Natural killer cell treated with Interleukin-12 subunit alpha and Interleukin-12 subunit beta and Interleukin-15 and Interleukin-18, amount 100 ng/mL, for 72 hours (primary cell): Measurements from ENCODE around the gene GPR61. TPM values are rescaled to one million over a fixed set of nuclear protein-coding genes. Genes with fewer than 3 reads are reported as not detected.
A peak's percentile ranks its signal among the peaks of the same experiment; 100 is the strongest.

Experiments
- ATAC-seq, 2 donors: fragments of 150-1000 bp; cut with Tn5 transposase in 1 of 2; sonication (Bioruptor Pico), chemical (Tn5 transposase) in 1 of 2; 2 replicates each; pipeline ENCODE4 v1.10.0; 2021
- DNase-seq: peaks from one replicate; pipeline ENCODE4 v3.0.0; 2022; ENCODE audit warnings: low spot score
- H3K27ac Mint-ChIP-seq, 2 donors: 1 replicate in 1 of 2; 2 replicates in 1 of 2; pipeline ENCODE4 v1.8.0; 2022; ENCODE audit warnings: mixed read lengths in 2 of 2, mild to moderate bottlenecking in 1 of 2, moderate library complexity in 1 of 2
- H3K27me3 Mint-ChIP-seq, 2 donors: 1 replicate in 1 of 2; 2 replicates in 1 of 2; pipeline ENCODE4 v1.8.0; 2022; ENCODE audit warnings: mixed read lengths in 2 of 2
- H3K36me3 Mint-ChIP-seq: one replicate; pipeline ENCODE4 v1.8.0; 2022; ENCODE audit warnings: mixed read lengths
- H3K4me1 Mint-ChIP-seq, 2 donors: 1 replicate in 1 of 2; 2 replicates in 1 of 2; pipeline ENCODE4 v1.8.0; 2022; ENCODE audit warnings: low read depth in 2 of 2, mixed read lengths in 2 of 2, mild to moderate bottlenecking in 1 of 2
- H3K4me3 Mint-ChIP-seq: one replicate; pipeline ENCODE4 v1.8.0; 2022; ENCODE audit warnings: mixed read lengths
- H3K9me3 Mint-ChIP-seq: 2 replicates; pipeline ENCODE4 v1.8.0; 2022; ENCODE audit warnings: mixed read lengths
- total RNA-seq, 2 donors: library from RNA; stranded (reverse); gene quantifications; one replicate each; pipeline ENCODE4 v1.2.3, GENCODE V29; 2022

The GPR61 gene
- total RNA-seq, 2 donors from 2014 or later, result not detected

DNA sequence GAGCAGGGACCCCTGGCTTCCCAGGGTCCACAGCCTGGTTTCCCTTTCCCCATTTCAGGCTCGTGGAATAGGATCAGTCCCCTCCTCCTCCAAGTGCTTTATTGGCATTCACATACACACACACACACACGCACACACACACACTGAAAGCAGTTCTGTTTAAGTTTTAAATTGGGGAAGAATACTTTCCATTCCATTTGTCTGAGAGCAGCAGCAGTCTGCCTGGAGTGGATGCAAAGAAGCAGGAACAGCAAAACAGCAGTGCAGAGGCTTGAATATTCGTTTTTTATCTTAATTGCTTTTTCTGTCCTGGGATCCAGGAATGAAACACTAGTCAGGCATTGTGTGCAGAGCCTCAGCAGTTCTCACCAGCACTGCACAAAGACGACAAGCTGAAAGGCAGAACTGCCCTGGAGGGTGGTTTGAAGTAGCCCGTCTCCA lies 38.7 kb upstream of the GPR61 start:
- DNase-seq, result no peak
- ATAC-seq, result no peak
- no peaks in the 10 kb centered on the region for H3K9me3 Mint-ChIP-seq
- H3K27me3 Mint-ChIP-seq, result no peaks in the 10 kb centered on the region
- H3K4me3 Mint-ChIP-seq, result no peak overlapping the region
- peaks cover 32 to 57% of the 10 kb centered on the region in 2 donors for H3K4me1 Mint-ChIP-seq
- peaks cover 6% of the 10 kb centered on the region for H3K36me3 Mint-ChIP-seq
- peak overlapping the region in 1 of 2 donors; percentile 53 for H3K27ac Mint-ChIP-seq

DNA sequence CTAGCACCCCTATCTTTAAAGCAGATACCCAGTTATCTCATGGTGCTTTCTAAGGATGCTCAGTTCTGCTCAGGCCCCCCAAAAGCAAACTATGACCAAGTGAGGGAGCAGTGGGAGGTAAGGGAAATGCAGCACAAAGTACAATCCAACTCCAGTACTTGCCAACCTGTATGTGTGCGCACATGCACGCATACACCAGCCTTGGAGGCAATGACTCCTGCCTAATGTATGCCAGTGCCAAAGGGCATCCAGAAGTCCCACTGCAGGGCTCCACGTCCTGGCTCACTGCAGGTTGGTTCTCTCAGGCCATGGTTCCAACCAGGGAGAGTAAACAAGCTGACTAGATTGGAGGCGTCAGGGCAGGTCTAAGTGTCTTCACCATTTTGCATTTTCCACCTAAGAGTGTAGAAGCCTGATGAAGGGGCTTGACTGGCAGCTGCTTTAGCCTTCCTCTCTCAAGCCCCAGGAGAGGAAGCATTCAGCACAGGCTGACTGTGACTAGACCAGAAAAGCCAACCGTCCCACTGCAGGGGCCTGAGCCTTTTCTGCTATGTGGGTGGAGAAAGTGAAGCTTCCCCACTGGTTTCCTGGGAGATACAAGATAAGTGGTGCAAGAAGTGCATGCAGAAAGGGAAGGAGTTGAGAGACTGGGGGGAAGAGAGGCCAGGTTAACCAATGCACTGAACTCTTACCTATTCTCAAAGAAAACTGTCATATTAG lies 37.9 kb upstream of the GPR61 start:
- Mint-ChIP-seq H3K36me3 (no peaks in the 10 kb centered on the region), H3K27ac (peak overlapping the region in 1 of 2 donors; percentile 14), H3K9me3 (no peaks in the 10 kb centered on the region), H3K4me1 (peaks cover 30 to 55% of the 10 kb centered on the region in 2 donors), H3K27me3 (no peaks in the 10 kb centered on the region), H3K4me3 (peak overlapping the region; percentile 30)
- DNase-seq (no peak), ATAC-seq (peak in 1 of 2 donors; percentile 3)

DNA sequence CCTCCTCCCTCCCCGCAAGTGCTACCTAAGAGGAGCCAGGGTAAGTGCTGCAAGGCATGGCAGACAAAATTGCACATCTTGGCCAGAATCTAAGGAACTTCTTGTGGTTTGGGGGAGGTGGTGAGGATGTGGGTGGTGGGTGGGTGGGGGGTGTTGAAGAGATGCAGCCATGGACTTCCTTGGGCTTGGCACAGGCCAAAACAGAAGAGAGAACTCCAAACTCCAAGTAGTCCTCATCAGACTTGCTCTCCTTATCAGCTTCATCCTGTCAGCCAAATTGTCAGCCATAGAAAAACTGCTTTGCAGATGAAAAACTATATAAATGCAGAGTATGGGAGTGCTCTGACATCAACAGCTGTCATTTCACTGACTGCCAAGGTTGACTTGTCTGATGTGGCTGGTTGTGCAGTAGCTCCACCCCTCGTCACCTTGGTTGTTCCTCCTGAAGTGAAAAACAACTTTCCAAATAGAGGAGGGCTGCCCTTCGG lies 37.3 kb upstream of the GPR61 start:
- peak overlapping the region in 1 of 2 donors; percentile 12 for H3K27ac Mint-ChIP-seq
- peak overlapping the region; percentile 30 for H3K4me3 Mint-ChIP-seq
- H3K36me3 Mint-ChIP-seq, result no peaks in the 10 kb centered on the region
- no peaks in the 10 kb centered on the region for H3K27me3 Mint-ChIP-seq
- DNase-seq (no peak), ATAC-seq (peak; percentile 25 to 57)
- peaks cover 30 to 55% of the 10 kb centered on the region in 2 donors for H3K4me1 Mint-ChIP-seq
- no peaks in the 10 kb centered on the region for H3K9me3 Mint-ChIP-seq

DNA sequence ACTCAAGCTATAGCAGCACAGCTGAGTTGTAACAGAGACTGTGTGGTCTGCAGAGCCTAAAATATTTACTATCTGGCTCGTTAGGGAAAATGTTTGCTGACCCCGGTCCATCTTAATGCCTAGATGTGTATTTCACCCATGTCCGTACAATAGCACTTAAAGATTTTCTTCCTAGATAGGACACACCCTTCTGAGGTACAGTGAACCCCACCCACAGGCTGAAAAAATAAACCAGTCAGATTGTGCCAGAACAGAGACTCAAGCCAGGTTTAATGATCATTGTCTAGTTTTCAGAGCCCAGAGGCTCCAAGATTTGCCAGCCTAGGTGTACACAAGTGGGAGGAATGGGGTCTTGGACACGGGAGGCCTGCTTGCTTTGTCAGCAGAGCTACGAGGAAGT lies 35.7 kb upstream of the GPR61 start:
- Mint-ChIP-seq H3K36me3 (no peaks in the 10 kb centered on the region), H3K9me3 (no peaks in the 10 kb centered on the region), H3K4me1 (peaks cover 41 to 68% of the 10 kb centered on the region in 2 donors), H3K27ac (peak overlapping the region in 1 of 2 donors; percentile 45), H3K4me3 (no peak overlapping the region), H3K27me3 (no peaks in the 10 kb centered on the region)
- DNase-seq, result no peak
- ATAC-seq, result no peak

DNA sequence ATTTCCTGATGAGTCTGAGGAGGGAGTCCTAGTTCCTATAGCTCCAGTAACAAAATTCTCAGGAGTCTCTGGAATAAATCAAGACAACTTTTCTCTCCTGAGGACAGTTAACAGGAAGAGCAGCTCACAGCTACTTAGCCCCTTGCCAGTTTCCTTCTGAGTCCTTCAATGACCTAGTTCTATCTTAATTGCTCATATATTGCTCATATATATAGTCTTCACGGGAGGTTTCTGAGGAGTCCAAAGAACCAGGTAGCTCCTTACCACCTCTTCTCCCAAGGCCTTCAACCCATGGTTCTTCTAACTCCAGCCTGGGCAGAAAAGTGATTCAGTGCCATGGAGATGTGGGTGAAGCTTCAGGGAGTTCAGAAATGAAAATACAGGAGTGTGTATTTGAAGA lies 34.7 kb upstream of the GPR61 start:
- H3K4me3 Mint-ChIP-seq, result no peak overlapping the region
- no peaks in the 10 kb centered on the region for H3K9me3 Mint-ChIP-seq
- no peaks in the 10 kb centered on the region for H3K27me3 Mint-ChIP-seq
- H3K4me1 Mint-ChIP-seq, result peaks cover 43 to 64% of the 10 kb centered on the region in 2 donors
- DNase-seq (no peak), ATAC-seq (no peak)
- peak overlapping the region in 1 of 2 donors; percentile 45 for H3K27ac Mint-ChIP-seq
- H3K36me3 Mint-ChIP-seq, result no peaks in the 10 kb centered on the region

DNA sequence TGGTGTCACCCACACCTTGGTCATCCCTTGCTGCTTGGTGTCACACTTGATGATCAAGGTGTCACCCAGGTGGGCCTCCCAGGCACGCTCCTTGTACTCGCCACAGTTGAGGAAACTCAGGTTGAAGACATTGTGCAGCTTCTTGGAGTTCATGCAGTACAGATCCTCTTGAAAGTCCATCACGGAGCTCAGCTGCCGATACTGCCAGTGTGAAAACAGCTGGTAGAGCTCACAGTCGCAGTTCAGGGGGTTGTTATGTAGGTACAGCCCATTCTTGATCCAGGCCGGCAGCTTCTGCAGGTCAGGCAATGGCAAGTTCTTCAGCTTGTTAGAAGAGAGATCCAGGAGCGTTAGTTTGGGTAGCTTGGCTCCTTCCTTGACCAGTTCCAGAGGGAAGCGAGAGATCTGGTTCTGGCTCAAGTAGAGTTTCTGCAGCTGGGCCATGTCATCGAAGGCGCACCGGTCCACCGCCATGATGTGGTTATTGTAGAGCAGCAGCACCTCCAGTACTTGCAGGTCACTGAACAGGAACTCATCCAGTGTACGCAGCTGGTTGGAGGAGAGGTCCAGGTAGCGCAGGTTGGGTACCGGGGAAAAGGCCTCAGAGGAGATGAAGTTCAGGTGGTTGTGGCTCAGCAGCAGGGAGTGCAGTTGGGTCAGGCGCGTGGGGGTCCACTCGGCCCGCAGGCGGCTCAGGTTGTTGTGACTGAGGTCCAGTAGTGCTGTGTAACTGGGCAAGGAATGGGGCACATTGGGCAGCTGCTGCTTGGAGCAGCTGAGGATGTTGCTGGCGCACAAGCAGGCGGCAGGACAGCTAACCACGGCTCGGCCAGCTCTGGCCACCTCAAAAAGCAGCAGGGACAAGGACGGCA lies 31.4 kb upstream of the GPR61 start:
- peaks cover 34 to 38% of the 10 kb centered on the region in 2 donors for H3K4me1 Mint-ChIP-seq

DNA sequence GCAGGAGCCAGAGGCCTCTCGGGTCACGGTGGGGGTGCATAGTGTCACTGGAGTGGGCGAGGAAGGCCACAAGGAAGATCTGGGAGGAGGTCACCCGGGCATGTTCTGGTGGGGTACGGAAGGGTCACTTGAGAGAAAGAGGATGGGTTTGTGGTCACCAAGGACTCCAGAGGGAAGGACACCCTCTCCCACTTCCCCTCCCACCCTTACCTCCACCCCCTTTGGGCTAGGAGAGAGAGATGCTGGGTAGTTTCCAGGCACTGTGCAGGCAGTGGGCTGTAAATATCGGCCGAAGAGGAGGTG lies 30.8 kb upstream of the GPR61 start:
- peak overlapping the region; percentile 82 for H3K4me3 Mint-ChIP-seq
- DNase-seq, result no peak
- no peak for ATAC-seq
- no peaks in the 10 kb centered on the region for H3K9me3 Mint-ChIP-seq
- no peaks in the 10 kb centered on the region for H3K36me3 Mint-ChIP-seq
- H3K27me3 Mint-ChIP-seq, result peaks cover 0 to 7% of the 10 kb centered on the region in 2 donors
- H3K27ac Mint-ChIP-seq, result peak overlapping the region in 1 of 2 donors; percentile 67
- H3K4me1 Mint-ChIP-seq, result peaks cover 34 to 38% of the 10 kb centered on the region in 2 donors

More for the DNA sequence above, 31.4 kb upstream of the GPR61 start:
- peaks cover 0 to 7% of the 10 kb centered on the region in 2 donors for H3K27me3 Mint-ChIP-seq
- H3K27ac Mint-ChIP-seq, result peak overlapping the region in 1 of 2 donors; percentile 67
- H3K4me3 Mint-ChIP-seq, result peak overlapping the region; percentile 82
- ATAC-seq, result no peak
- H3K36me3 Mint-ChIP-seq, result no peaks in the 10 kb centered on the region
- no peak for DNase-seq
- H3K9me3 Mint-ChIP-seq, result no peaks in the 10 kb centered on the region

DNA sequence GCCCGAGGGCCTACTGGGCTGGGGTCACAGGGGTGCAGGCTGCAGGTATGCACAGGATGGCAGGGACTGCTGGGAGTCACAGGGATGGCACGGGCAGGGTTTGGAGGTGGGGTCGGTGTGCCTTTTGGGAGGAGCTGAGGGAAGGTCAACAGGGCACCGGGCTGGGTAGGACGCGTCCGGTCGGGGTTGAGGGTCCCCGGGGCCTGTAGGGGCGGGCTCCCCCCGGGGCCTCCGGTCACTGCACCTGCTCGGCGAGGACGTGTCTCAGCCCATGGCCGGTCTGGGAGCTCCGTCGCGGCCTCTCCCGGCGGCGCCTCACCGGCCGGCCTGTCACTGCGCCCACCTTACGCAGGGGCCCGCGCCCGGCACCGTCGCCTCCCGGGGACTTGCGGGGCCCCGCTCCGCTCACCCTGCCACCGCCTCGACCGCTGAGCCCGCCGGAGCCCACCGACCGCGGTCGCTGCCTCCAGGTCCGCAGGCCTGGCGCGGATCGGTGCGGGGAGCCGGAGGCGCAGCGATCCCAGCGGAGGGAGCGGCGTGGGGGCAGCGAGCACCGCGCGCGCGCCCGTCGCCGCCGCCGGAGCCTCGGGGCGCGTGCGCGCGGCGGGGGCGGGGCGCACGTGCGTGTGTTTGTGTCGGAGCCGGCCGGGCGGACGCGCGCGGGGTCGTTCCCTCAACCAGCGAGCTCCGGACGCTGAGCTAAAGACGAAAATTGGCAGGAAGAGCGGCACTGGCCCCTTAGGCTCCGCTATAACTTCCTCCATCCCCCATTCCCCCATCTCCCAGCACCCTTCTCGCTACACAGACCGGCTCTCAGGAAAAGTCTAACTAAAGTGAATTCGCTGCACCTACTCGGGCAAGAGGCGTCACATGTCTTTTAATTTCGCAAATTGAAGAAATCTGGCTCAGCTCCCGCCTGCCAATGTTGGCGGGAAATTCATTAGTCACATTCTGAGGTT lies 30.2 kb upstream of the GPR61 start, which contains the start of gene AMIGO1:
TSS of gene AMIGO1 (minus strand) at position 552 of the 959 bp plus-strand sequence. CDS start 815 bp downstream, outside the sequence.
- Mint-ChIP-seq H3K27me3 (peaks cover 0 to 7% of the 10 kb centered on the region in 2 donors), H3K4me1 (peaks cover 34% of the 10 kb centered on the region in 2 donors)

DNA sequence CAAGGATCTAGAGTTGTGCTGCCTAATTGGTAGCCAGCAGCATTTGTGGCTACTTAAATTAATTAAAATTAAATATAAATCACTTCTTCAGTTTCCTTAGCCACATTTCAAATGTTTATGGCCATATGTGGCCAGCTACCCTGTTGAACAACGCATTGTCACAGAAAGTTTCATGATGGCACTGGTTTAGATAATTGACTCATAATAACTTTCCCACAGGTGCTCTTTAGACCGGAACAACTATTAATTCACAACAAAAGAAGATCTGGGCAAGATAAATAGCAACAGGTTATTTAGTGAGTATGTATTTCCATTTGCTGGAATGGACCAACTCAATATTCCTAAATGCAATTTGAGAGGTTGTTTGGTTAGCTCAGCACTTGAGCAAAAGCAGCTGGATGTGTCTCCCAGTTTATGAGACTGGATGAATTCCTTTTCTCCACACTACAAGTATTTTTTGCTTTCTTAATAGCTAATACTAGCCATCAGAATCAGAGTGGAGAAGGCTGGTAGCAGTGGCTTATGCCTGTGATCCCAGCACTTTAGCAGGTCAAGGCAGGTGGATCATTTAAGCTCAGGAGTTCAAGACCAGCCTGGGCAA lies 26.5 kb upstream of the GPR61 start:
- peaks cover 0 to 7% of the 10 kb centered on the region in 2 donors for H3K27me3 Mint-ChIP-seq
- H3K4me1 Mint-ChIP-seq, result peaks cover 15 to 17% of the 10 kb centered on the region in 2 donors
- no peak overlapping the region for H3K4me3 Mint-ChIP-seq
- H3K27ac Mint-ChIP-seq, result no peak overlapping the region
- no peak for ATAC-seq
- H3K9me3 Mint-ChIP-seq, result no peaks in the 10 kb centered on the region
- H3K36me3 Mint-ChIP-seq, result no peaks in the 10 kb centered on the region
- DNase-seq, result no peak

More for the DNA sequence above, 30.2 kb upstream of the GPR61 start, which contains the start of gene AMIGO1:
- H3K27ac Mint-ChIP-seq, result peak within 1 kb of the TSS in 1 of 2 donors; percentile 67
- DNase-seq (peak; percentile 75), ATAC-seq (peak; percentile 79 to 84)
- peak within 1 kb of the TSS; percentile 86 for H3K4me3 Mint-ChIP-seq
- H3K36me3 Mint-ChIP-seq, result no peaks in the 10 kb centered on the region
- H3K9me3 Mint-ChIP-seq, result no peaks in the 10 kb centered on the region

DNA sequence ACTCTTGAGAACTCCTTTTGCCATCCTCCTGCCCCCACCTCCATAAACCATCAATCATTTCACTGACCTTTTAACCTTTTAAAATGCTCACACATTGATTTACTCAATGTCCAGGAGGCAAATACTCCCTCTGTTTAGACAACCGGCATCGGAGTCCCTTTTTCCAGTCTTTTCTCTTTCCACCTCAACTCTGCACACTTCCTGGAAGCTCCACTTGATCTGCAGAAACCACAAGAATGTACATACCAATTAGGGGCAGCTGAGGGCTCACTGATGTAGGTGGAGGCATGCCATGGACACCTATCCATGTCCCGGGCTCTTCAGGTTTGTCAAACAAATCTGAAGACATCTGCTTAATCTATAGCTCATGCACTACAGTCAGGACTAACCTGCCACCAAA lies 24.8 kb upstream of the GPR61 start:
- peaks cover 4 to 8% of the 10 kb centered on the region in 2 donors for H3K4me1 Mint-ChIP-seq
- H3K27me3 Mint-ChIP-seq, result peaks cover 0 to 7% of the 10 kb centered on the region in 2 donors

DNA sequence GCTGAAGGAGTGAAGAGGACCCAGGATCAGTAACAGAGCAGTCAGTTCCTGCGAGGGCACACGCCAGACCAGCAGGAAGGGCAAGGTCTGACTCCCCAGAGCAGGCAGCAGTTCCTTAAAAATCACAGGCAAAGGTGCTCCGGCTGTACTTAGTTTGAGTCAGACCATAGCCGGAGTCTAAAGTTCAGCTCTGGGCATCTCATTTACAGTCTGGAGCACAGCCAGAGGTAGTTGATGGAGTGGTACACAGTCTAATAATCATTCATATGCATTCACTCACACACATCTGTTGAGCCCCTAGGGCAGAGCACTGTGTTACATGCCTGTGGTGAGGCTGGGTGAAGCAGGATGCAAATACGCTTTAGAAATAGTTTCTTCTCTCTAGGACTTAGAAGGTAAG lies 22.8 kb upstream of the GPR61 start:
- Mint-ChIP-seq H3K36me3 (no peaks in the 10 kb centered on the region), H3K27me3 (no peaks in the 10 kb centered on the region), H3K4me3 (no peak overlapping the region), H3K27ac (no peak overlapping the region), H3K4me1 (no peaks in the 10 kb centered on the region), H3K9me3 (no peaks in the 10 kb centered on the region)
- ATAC-seq (no peak), DNase-seq (no peak)

More for the DNA sequence above, 24.8 kb upstream of the GPR61 start:
- ATAC-seq (no peak), DNase-seq (no peak)
- H3K27ac Mint-ChIP-seq, result no peak overlapping the region
- H3K9me3 Mint-ChIP-seq, result no peaks in the 10 kb centered on the region
- no peak overlapping the region for H3K4me3 Mint-ChIP-seq
- no peaks in the 10 kb centered on the region for H3K36me3 Mint-ChIP-seq

DNA sequence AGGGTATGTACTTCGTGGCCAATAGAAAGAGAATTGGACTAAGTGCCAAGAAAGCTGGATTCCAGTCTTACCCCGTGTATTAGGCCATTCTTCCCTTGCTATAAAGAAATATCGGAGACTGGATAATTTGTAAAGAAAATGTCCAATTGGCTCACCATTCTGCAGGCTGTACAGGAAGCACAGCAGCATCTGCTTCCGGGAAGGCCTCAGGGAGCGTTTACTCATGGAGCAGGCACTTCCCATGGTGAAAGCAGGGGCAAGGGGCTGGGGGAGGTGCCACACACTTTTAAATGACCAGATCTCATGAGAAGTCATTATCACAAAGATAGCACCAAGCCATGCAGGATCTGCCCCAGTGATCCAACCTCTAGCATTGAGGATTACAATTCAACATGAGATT lies 22.3 kb upstream of the GPR61 start:
- ATAC-seq (no peak), DNase-seq (no peak)
- Mint-ChIP-seq H3K9me3 (no peaks in the 10 kb centered on the region), H3K4me1 (no peaks in the 10 kb centered on the region), H3K27ac (no peak overlapping the region), H3K36me3 (no peaks in the 10 kb centered on the region), H3K4me3 (no peak overlapping the region), H3K27me3 (peaks cover 0 to 2% of the 10 kb centered on the region in 2 donors)
